SH-SY5Y (cell line): ENCODE data around the gene ADAM22.

Experiments used
- GATA2 ChIP-seq: IDR thresholded peaks from 2 replicates; pipeline ENCODE4 v1.6.1; 2011; ENCODE audit warnings: mild to moderate bottlenecking, low read depth, low read length
- GATA3 ChIP-seq: IDR thresholded peaks from 2 replicates; pipeline ENCODE4 v1.6.1; 2011; ENCODE audit warnings: low read depth, mild to moderate bottlenecking, low read length, moderate library complexity

ADAM22 gene

GRCh38 chr7:88244258-88244657 lies 310.2 kb downstream of the ADAM22 start:
- TF ChIP-seq GATA2 (peak; percentile 21; the same call in 1 of the 2 replicates), GATA3 (no peak)
